ENCODE results near the gene KLK7.

Gene KLK7

GRCh38 chr19:51001515-51001914, 17.8 kb upstream of the KLK7 start, which contains the start of gene KLK8 (continued):
- TF ChIP-seq TCF4 (CRISPR knock-in tag; IDR thresholded peaks at IDR 0.05; ENCODE audit: borderline replicate concordance) = no peak
- TF ChIP-seq PPARA (CRISPR knock-in tag; IDR thresholded peaks at IDR 0.05; ENCODE audit: borderline replicate concordance) = no peak
- TF ChIP-seq GLIS3 (CRISPR knock-in tag; IDR thresholded peaks at IDR 0.05) = no peak

- no peak for ATAC-seq
- TF ChIP-seq ZNF565 (CRISPR knock-in tag; conservative IDR thresholded peaks at IDR 0.05; ENCODE audit: low read depth) = no peak
- TF ChIP-seq PPARA (CRISPR knock-in tag; IDR thresholded peaks at IDR 0.05; ENCODE audit: borderline replicate concordance) = no peak
- no peak for TF ChIP-seq ARNTL (CRISPR knock-in tag; IDR thresholded peaks at IDR 0.05; ENCODE audit: borderline replicate concordance, low read depth)
- TF ChIP-seq, protein P1, sequence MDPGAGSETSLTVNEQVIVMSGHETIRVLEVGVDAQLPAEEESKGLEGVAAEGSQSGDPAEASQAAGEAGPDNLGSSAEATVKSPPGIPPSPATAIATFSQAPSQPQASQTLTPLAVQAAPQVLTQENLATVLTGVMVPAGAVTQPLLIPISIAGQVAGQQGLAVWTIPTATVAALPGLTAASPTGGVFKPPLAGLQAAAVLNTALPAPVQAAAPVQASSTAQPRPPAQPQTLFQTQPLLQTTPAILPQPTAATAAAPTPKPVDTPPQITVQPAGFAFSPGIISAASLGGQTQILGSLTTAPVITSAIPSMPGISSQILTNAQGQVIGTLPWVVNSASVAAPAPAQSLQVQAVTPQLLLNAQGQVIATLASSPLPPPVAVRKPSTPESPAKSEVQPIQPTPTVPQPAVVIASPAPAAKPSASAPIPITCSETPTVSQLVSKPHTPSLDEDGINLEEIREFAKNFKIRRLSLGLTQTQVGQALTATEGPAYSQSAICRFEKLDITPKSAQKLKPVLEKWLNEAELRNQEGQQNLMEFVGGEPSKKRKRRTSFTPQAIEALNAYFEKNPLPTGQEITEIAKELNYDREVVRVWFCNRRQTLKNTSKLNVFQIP (CRISPR knock-in tag; IDR thresholded peaks at IDR 0.05; ENCODE audit: borderline replicate concordance, low read depth) = no peak
- TF ChIP-seq SNAI2 (CRISPR knock-in tag; IDR thresholded peaks at IDR 0.05) = no peak
- no peak for TF ChIP-seq CSRNP3 (CRISPR knock-in tag; IDR thresholded peaks at IDR 0.05)
- TF ChIP-seq ESRRG (CRISPR knock-in tag; IDR thresholded peaks at IDR 0.05) = no peak
- TF ChIP-seq ZNF8 (CRISPR knock-in tag; IDR thresholded peaks at IDR 0.05) = no peak
- TF ChIP-seq PATZ1 (CRISPR knock-in tag; IDR thresholded peaks at IDR 0.05; ENCODE audit: borderline replicate concordance) = no peak
- no peak for TF ChIP-seq ZFP30 (CRISPR knock-in tag; IDR thresholded peaks at IDR 0.05)
- TF ChIP-seq ISL1 (CRISPR knock-in tag; IDR thresholded peaks at IDR 0.05) = no peak
- TF ChIP-seq OSR1 (CRISPR knock-in tag; IDR thresholded peaks at IDR 0.05) = no peak
- TF ChIP-seq, protein P2, sequence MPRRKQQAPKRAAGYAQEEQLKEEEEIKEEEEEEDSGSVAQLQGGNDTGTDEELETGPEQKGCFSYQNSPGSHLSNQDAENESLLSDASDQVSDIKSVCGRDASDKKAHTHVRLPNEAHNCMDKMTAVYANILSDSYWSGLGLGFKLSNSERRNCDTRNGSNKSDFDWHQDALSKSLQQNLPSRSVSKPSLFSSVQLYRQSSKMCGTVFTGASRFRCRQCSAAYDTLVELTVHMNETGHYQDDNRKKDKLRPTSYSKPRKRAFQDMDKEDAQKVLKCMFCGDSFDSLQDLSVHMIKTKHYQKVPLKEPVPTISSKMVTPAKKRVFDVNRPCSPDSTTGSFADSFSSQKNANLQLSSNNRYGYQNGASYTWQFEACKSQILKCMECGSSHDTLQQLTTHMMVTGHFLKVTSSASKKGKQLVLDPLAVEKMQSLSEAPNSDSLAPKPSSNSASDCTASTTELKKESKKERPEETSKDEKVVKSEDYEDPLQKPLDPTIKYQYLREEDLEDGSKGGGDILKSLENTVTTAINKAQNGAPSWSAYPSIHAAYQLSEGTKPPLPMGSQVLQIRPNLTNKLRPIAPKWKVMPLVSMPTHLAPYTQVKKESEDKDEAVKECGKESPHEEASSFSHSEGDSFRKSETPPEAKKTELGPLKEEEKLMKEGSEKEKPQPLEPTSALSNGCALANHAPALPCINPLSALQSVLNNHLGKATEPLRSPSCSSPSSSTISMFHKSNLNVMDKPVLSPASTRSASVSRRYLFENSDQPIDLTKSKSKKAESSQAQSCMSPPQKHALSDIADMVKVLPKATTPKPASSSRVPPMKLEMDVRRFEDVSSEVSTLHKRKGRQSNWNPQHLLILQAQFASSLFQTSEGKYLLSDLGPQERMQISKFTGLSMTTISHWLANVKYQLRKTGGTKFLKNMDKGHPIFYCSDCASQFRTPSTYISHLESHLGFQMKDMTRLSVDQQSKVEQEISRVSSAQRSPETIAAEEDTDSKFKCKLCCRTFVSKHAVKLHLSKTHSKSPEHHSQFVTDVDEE (CRISPR knock-in tag; IDR thresholded peaks at IDR 0.05) = no peak
- no peak for TF ChIP-seq ZC3H10 (CRISPR knock-in tag; IDR thresholded peaks at IDR 0.05)
- no peak for TF ChIP-seq TCF4 (CRISPR knock-in tag; IDR thresholded peaks at IDR 0.05; ENCODE audit: borderline replicate concordance)
- no peak for TF ChIP-seq ZFP3 (CRISPR knock-in tag; IDR thresholded peaks at IDR 0.05)
- TF ChIP-seq TOX (CRISPR knock-in tag; IDR thresholded peaks at IDR 0.05; ENCODE audit: borderline replicate concordance) = no peak
- no peak for TF ChIP-seq GLIS3 (CRISPR knock-in tag; IDR thresholded peaks at IDR 0.05)
- TF ChIP-seq RARB (CRISPR knock-in tag; IDR thresholded peaks at IDR 0.05) = no peak
- TF ChIP-seq CSDC2 (CRISPR knock-in tag; IDR thresholded peaks at IDR 0.05) = no peak
Observed at GRCh38 chr19:51000981-51001380, 17.3 kb upstream of the KLK7 start.

DNA sequence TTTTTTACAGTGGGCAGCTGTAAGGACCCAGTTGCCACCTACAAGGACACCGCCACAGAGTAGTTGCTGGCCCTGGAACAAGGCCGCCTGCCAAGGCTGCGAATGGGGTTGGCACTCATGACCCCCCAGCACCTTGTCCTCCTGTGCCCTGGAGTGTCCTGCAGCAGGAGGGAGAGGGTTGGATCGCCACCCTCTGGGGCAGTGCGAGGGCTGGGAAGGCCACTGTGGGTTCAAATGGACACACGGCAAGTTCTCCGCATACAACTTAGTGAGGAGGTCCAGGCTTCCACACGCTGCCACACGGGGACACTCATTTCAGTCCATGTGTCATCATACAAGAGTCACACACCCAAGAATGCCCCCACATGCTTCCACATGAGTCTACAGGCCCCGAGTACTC, 16.7 kb upstream of the KLK7 start:
- no peak for ATAC-seq
- no peak for TF ChIP-seq TCF4 (CRISPR knock-in tag; IDR thresholded peaks at IDR 0.05; ENCODE audit: borderline replicate concordance)
- TF ChIP-seq ZNF8 (CRISPR knock-in tag; IDR thresholded peaks at IDR 0.05) = no peak
- TF ChIP-seq, protein P1 (CRISPR knock-in tag; IDR thresholded peaks at IDR 0.05; ENCODE audit: borderline replicate concordance, low read depth) = no peak
